ENCODE results near the gene PCDH9.

The PCDH9 gene

GRCh38 chr13:66969291-66969690 is 260.8 kb downstream of the PCDH9 start:
- DNase-seq (ENCODE audit: low spot score) = no peak

GRCh38 chr13:66967811-66968597 is 262.1 kb downstream of the PCDH9 start:
- DNase-seq (ENCODE audit: low spot score) = no peak

- no peak for DNase-seq (ENCODE audit: low spot score)
Observed at GRCh38 chr13:66965181-66965580, 265.0 kb downstream of the PCDH9 start.

GRCh38 chr13:66962953-66963352 is 267.2 kb downstream of the PCDH9 start:
- no peak for DNase-seq (ENCODE audit: low spot score)

GRCh38 chr13:66958611-66959010 is 271.5 kb downstream of the PCDH9 start:
- DNase-seq (ENCODE audit: low spot score) = peak; percentile 76

- no peak for DNase-seq (ENCODE audit: low spot score)
Observed at GRCh38 chr13:66952507-66952906, 277.6 kb downstream of the PCDH9 start.

GRCh38 chr13:66951426-66951825 is 278.7 kb downstream of the PCDH9 start:
- no peak for DNase-seq (ENCODE audit: low spot score)

GRCh38 chr13:66950666-66951065 is 279.5 kb downstream of the PCDH9 start:
- DNase-seq (ENCODE audit: low spot score) = no peak

GRCh38 chr13:66948910-66949309 is 281.2 kb downstream of the PCDH9 start:
- DNase-seq (ENCODE audit: low spot score) = peak; percentile 45

- DNase-seq (ENCODE audit: low spot score) = no peak
Observed at GRCh38 chr13:66943530-66943929, 286.6 kb downstream of the PCDH9 start.

- no peak for DNase-seq (ENCODE audit: low spot score)
Observed at GRCh38 chr13:66940113-66940512, 290.0 kb downstream of the PCDH9 start.

GRCh38 chr13:66937423-66937822 is 292.7 kb downstream of the PCDH9 start:
- DNase-seq (ENCODE audit: low spot score) = no peak

- DNase-seq (ENCODE audit: low spot score) = no peak
Observed at GRCh38 chr13:66933994-66934393, 296.1 kb downstream of the PCDH9 start.

GRCh38 chr13:66933527-66933926 is 296.6 kb downstream of the PCDH9 start:
- DNase-seq (ENCODE audit: low spot score) = no peak

GRCh38 chr13:66927562-66927961 is 302.6 kb downstream of the PCDH9 start:
- no peak for DNase-seq (ENCODE audit: low spot score)

GRCh38 chr13:66926851-66927524 is 303.1 kb downstream of the PCDH9 start:
- DNase-seq (ENCODE audit: low spot score) = no peak

- DNase-seq (ENCODE audit: low spot score) = no peak
Observed at GRCh38 chr13:66926200-66926850, 303.8 kb downstream of the PCDH9 start.

- DNase-seq (ENCODE audit: low spot score) = no peak
Observed at GRCh38 chr13:66922444-66922843, 307.7 kb downstream of the PCDH9 start.

GRCh38 chr13:66921437-66921836 is 308.7 kb downstream of the PCDH9 start:
- no peak for DNase-seq (ENCODE audit: low spot score)

- DNase-seq (ENCODE audit: low spot score) = no peak
Observed at GRCh38 chr13:66915596-66916185, 314.4 kb downstream of the PCDH9 start.

GRCh38 chr13:66914155-66914554 is 316.0 kb downstream of the PCDH9 start:
- no peak for DNase-seq (ENCODE audit: low spot score)

- no peak for DNase-seq (ENCODE audit: low spot score)
Observed at GRCh38 chr13:66911411-66911939, 318.7 kb downstream of the PCDH9 start.

Measured in putamen (tissue), 1 donor.